IPS-NIHi7 (cell line): ENCODE measurements around the gene FAM53A.
A peak's percentile ranks its signal among the peaks of the same experiment; 100 is the strongest.

ENCODE experiments used
- DNase-seq: peaks from one replicate; pipeline ENCODE4 v3.0.0; 2012; ENCODE audit warnings: mixed read lengths; ENCODE audit errors: extremely low spot score

The FAM53A gene

DNA sequence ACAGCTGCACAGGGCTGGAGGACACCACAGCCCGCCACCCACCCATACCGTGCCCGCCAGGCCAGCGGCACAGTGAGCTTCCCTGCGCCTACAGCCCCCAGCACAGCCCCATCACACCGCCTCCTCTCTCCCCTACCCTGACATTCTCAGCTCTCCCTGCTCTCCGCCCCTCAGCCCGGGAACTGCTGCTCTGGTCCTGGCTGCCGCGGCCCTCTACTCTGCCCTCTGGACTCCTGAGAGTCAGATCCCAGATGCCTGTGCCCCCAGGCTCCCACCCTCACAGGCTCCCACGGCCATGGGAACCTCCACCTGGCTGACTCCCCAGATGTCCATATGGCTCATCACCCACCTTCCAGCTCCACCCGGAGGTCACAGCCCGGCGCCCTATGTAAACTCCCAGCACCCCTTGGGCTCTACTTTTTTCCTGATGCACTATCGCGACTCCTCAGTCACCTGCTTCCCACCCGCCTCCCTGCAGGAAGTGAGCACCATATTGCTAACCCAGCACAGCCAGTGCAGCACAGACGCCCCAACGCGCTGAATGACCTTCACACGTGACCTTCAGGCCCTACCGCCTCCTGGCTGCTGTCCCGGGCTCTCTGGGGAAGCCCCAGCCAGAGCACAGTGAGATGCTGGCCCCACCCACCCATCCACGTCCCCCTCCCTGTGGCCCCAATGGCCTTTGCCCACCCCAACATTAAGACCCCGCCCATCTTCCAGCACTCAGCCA, 23.0 kb downstream of the FAM53A start:
- DNase-seq: no peak

DNA sequence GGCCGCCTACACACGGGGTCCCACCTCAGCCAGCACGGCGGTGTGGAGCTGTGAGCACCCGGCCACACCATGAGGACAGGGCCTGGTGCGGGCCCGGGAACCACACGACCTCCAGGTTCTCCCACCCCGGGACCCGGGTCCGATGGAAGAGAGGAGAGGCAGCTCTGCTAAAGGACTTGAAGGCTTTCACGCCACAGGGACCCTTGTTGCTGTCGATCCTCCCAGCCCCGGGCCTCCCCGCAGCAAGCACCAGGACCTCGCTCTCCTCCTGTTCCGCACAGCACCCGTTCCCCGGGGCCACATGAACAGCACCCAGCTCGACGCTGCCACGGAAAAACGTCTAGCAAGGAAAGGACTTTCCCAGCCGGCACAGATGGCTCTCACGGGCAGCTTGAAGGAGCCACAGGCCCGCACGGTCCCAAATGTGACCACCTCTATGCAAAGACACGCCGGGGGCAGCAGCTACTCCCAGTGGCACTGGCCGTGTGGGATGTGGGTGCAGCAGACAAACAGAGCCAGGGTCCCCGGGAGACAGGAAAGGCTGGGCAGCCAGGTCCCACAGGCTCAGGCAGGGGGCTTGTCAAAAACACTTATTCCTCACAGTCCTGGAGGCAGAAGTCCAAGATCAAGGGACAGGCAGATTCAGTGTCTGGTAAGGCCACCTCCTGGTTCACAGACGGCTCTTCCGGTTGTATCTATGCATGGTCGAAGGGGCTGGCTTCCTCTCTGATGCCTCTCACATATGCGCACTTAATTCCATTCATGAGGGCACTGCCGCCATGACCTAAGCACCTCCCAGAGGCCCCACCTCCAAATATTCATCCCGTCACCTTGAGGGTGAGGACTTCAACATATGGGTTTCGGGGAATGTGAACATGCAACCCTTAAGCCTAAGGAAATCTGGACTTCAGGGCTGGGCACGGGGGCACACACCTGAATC, 24.7 kb downstream of the FAM53A start:
- no peak for DNase-seq

GRCh38 chr4:1658581-1658980, 25.5 kb downstream of the FAM53A start:
- DNase-seq: no peak

DNA sequence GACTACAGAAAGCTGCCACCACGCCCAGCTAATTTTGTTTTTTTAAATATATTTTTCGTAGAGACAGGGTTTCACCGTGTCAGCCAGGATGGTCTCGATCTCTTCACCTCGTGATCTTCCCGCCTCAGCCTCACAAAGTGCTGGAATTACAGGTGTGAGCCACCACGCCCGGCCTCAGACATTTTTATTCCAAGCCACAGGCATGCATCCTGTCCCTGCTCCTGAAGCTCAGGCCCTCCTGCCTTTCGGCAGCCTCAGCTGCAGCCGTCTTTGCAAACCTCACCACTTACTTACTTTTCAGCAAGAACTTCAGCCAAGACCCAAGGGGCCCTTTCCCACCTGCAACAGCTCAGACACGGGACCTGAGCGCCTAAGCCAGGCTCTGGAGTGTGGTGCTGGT, 26.0 kb downstream of the FAM53A start:
- no peak for DNase-seq

- no peak for DNase-seq
These were observed 27.1 kb downstream of the FAM53A start for GRCh38 chr4:1656986-1657385.

- no peak for DNase-seq
These were observed 28.0 kb downstream of the FAM53A start for GRCh38 chr4:1656132-1656531.

DNA sequence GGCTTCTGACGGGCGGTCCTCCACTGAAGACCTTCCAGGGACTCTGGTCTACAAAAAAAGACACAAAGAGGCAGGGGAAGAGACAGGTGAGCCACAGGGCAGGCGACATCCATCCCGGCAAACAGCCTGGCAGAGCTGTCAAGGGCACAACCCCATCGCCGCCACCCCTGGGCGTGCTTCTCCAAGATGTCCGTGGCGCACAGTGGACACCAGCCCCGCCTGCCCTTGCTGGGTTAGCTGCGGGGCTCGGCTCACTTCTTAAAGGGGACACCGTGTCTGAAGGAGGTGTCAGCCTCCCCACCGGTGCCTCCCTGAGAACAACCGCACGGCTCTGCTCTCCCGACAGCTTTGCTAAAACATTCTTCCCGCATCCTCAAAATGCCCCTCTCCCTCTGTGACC, 28.4 kb downstream of the FAM53A start:
- no peak for DNase-seq

- no peak for DNase-seq
These were observed 29.0 kb downstream of the FAM53A start for GRCh38 chr4:1655081-1655480.

- DNase-seq: no peak
These were observed 29.7 kb downstream of the FAM53A start for GRCh38 chr4:1654216-1654955.

- DNase-seq: no peak
These were observed 30.3 kb downstream of the FAM53A start for GRCh38 chr4:1653776-1654175.

GRCh38 chr4:1652088-1652487, 32.0 kb downstream of the FAM53A start:
- DNase-seq: no peak

GRCh38 chr4:1651609-1652008, 32.5 kb downstream of the FAM53A start:
- no peak for DNase-seq

DNA sequence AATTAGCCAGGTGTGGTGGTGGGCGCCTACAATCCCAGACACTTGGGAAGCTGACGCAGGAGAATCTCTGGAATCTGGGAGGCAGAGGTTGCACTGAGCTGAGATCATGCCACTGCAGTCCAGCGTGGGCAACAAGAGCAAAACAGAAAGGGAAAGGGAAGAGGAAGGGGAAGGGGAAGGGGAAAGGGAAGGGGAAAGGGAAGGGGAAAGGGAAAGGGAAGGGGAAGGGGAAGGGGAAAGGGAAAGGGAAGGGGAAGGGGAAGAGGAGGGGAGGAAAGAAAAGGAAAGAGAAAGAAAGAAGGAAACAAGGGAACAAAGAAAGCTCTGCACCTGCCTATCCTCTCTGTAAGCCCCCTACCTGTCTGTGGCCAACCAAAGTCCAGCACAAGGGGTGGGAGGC, 35.2 kb downstream of the FAM53A start:
- no peak for DNase-seq

DNA sequence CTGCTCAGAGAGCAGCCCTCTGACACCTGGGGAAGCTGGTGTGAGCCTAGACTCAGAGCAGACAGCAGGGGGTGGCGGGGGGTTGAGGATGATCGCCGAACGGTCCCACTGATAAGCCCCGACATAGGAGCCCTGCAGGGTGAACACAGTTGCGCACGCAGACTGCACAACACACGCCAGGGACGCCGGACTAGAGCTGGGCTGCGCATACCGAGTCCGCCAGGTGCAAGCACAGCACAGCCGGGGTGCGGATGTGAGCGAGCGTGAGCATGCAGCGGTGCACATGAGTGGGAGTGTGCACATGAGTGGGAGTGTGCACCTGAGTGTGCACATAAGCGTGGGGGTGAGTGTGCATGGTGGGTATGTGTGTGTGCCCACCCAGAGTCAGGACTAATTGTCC, 36.7 kb downstream of the FAM53A start:
- DNase-seq: no peak

DNA sequence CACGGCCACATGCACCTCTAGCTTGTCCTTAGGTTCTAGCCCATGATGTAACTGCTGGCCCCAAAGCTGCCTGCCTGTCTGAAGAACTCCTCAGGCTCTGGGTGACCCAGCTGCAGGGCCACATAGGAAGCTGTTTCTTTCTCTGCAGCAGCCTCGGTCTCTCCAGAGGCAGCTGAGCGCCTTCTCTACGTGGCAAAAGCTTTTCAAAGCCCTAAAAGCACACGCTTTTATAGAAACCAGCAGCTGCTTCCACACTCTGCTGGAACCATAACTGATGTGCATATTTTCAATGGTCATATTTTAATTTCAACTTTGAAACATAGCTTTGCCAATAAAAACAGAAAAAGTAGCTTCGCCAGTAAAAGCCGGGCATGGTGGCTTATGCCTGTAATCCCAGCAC, 37.4 kb downstream of the FAM53A start:
- no peak for DNase-seq

- DNase-seq: peak; percentile 58
These were observed 39.0 kb downstream of the FAM53A start for GRCh38 chr4:1644891-1645657.

DNA sequence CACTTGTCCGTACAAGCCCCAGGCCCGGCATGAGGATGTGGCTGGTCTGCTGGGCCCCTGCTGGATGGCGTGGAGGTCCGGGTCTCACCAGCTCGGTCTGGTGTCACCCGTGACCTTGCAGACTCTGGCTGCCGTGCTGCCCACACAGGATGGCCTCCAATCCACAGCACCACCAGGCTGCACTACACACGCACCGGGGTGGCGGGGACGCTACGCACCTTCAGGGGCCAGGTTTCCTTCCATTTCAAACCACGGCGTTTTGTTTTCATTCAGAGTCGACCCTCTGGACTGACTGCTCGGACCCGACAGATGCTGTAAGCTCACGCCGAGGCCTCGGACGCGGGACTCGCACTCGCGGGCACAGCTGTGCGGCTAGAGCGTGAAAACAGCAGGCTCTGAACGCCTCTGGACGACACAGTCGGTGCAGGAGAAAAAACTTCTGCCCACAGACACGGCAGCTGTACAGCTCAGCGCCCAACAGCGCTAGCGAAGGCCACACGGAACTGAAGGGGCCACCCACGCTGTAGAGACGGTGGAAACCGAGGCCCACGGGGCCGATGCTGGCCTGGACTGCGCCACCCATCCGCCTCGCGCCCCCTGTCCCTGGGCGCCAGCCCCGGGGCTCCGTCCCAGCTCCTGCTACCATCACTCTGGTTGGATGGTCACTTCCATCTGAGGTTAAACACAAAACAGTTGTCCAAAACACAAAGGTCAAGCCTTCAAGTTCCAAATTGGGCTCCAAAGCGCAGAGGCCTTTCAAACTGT, 40.0 kb downstream of the FAM53A start:
- no peak for DNase-seq

DNA sequence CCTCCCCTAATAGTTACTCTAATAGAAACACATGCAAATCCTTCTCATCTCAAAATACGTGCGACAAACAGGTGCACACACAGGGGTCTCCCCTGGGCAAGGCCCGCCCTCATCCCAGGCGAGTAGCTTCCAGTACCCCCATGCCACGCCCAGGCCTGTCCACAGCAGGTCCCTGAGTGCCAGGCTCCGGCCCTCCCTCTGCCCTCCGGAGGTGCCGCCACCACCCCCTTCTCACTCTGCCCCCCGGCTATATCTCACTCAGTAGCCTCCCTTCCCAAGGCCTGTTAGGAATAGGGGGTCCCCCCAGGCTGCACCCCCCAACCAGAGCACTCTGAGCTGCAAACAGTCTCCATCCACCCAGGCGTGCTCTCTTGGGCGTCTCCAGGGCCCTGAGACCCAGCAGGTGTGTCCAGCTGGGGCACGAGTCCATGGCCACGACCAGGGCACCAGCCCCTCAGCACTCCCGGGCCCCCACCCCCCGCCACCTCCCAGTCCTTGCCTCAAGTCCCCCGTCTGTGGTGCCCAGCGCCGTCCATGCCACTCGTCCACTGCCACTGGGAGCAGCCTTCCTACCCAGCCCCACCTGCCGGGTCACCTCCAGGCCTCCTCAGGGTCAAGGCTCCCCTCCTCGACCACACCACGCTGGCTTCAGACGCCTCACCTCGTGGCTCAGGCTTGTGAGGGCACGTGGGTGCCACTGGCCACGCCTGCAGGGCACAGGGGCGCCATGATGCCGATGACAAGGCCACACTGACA, 41.7 kb downstream of the FAM53A start:
- no peak for DNase-seq

DNA sequence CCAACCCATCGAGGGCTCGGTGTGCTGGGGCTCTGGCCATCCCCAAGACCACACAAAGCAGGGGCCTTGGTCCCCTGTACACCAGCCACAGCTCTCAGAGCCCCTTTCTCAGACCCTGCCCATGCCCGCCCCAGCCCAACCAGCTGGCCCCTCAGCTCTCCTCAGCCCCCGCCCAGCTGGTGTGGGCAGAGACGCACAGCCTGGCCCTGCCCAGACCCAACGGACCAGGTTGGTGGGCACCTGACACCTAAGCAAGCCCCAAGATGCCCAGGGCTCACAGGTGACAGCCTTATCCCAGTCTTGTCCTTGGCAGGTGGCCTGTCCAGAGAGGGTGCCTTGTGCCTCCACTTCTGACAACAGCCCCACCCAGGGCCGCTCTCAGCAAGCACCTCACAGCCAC, 42.4 kb downstream of the FAM53A start:
- no peak for DNase-seq
